Heart left ventricle (tissue), 16 donors: ENCODE results near the gene SNX25. TPM values are rescaled to one million over a fixed set of nuclear protein-coding genes. Genes with fewer than 3 reads are reported as not detected.

Source experiments
- ATAC-seq, 4 donors: fragments of 200-7000 bp; cut with Tn5 transposase; one replicate each; pipeline ENCODE4 v1.9.1; 2020 to 2022; ENCODE audit warnings: moderate library complexity in 4 of 4, mild to moderate bottlenecking in 3 of 4, moderate number of reproducible peaks in 1 of 4
- DNase-seq, 5 donors: peaks; one replicate each; pipeline ENCODE4 v3.0.0-alpha.2; 2020
- H3K27ac ChIP-seq, 12 donors: fragments of 200-600 bp; sonication (generic) in 4 of 12; one replicate each; pipeline versions ENCODE4 v1.5.0 to v1.8.0; 2016 to 2022; ENCODE audit warnings: mild to moderate bottlenecking in 2 of 12
- H3K27me3 ChIP-seq, 9 donors: fragments of 200-600 bp; sonication (generic) in 2 of 9; one replicate each; pipeline versions ENCODE4 v1.5.1 to v1.8.0; 2016 to 2022; ENCODE audit warnings: mild to moderate bottlenecking in 3 of 9
- H3K36me3 ChIP-seq, 9 donors: fragments of 200-600 bp; sonication (generic) in 2 of 9; one replicate each; pipeline versions ENCODE4 v1.5.0 to v1.8.0; 2018 to 2022; ENCODE audit warnings: mild to moderate bottlenecking in 2 of 9
- H3K4me1 ChIP-seq, 12 donors: fragments of 200-600 bp; sonication (generic) in 4 of 12; one replicate each; pipeline versions ENCODE4 v1.5.0 to v1.8.0; 2016 to 2022; ENCODE audit warnings: mild to moderate bottlenecking in 3 of 12
- H3K4me3 ChIP-seq, 12 donors: fragments of 200-600 bp; sonication (generic) in 4 of 12; one replicate each; pipeline versions ENCODE4 v1.5.0 to v1.8.0; 2017 to 2022; ENCODE audit warnings: mild to moderate bottlenecking in 9 of 12, moderate library complexity in 4 of 12
- H3K9me3 ChIP-seq, 12 donors: fragments of 200-600 bp; sonication (generic) in 4 of 12; one replicate each; pipeline versions ENCODE4 v1.5.0 to v1.8.0; 2016 to 2022; ENCODE audit warnings: mild to moderate bottlenecking in 1 of 12
- CTCF ChIP-seq, 12 donors: fragments of 200-600 bp; sonication (generic) in 4 of 12; IDR thresholded peaks; one replicate each; pipeline versions ENCODE4 v1.5.0 to v1.8.0; 2018 to 2022; ENCODE audit warnings: antibody characterized with exemption in 12 of 12, mild to moderate bottlenecking in 5 of 12
- POLR2A ChIP-seq, 2 donors: fragments of 450-650 bp; IDR thresholded peaks; one replicate each; pipeline ENCODE4 v1.6.1; 2017; ENCODE audit warnings: antibody characterized with exemption in 2 of 2, mild to moderate bottlenecking in 2 of 2, moderate library complexity in 2 of 2
- WGBS, 4 donors: extraction: QIAGEN DNeasy Blood & Tissue Kit in 2 of 4; methylation state at CpG; one replicate each; pipeline versions ENCODE4 v1.1.5 to v1.1.7; 2013 to 2018; 5-methylcytosine and 5-hydroxymethylcytosine counted together
- intact Hi-C, 10 donors: fragments of 100-400 bp; cut with DNase I; formaldehyde crosslinking; loops; one replicate each; pipeline versions ENCODE4 v1.11.1 to v1.14.2; 2022
- polyA plus RNA-seq, 2 donors: library from polyadenylated mRNA; stranded (reverse); fragments of 200-250 nt; gene quantifications; one replicate each; pipeline ENCODE4 v1.2.3, GENCODE V29; 2013
- total RNA-seq, 9 donors: library from RNA; depleted of rRNA in 2 of 9; stranded (reverse); fragments of >200 nt in 2 of 9; fragmentation: NEBNext Ultra II Directional in 3 of 9; extraction: Animal tissue kit (Norgen Biotek cat#: 25700) in 3 of 9; gene quantifications; one replicate each; pipeline versions ENCODE4 v1.1.0 to v1.2.4, GENCODE V29; 2016 to 2023
- donor health status: ischemic (EF 13 %, LVEDD 7.1; RV severe dilation, severe dysfunction).
- donor health status: healthy with polysubstance abuse.
- donor health status: DM: no; HTN: yes; CAD: no.
- donor health status: DM: no; HTN: no; CAD: no.
- donor health status: ischemic (EF 25% LVEDD 6.9; RV normal size, moderate dysfunction).
- donor health status: ischemic (EF 25% LVEDD 5.7; RV mildly dilated, moderate dysfunction).
- donor health status: healthy.
- donor health status: DM: yes; HTN: yes; CAD: no.
- donor health status: ischemic (EF 35%, LVEDD 5.7; RV mildly dilated, moderate dysfunction).
- donor health status: nonischemic (EF 11% LVEDD 7.7; RV severe dilation, severe dysfunction).
- donor health status: DM: yes; HTN: yes; CAD: no.
- donor health status: PGD.
- donor health status: ischemic (EF 29% LVEDD 5.4; RV normal size, mild dysfunction).
- donor health status: nonischemic (EF 23%, LVEDD 6.1; RV moderate dilation, normal function).

Gene SNX25
- total and polyA plus RNA-seq, 11 donors: 3.1 to 12.4 (median 10.1) TPM

GRCh38 chr4:185186769-185187168, 22.6 kb upstream of the SNX25 start:
- ATAC-seq: no peak
- intact Hi-C loops: loop anchor here in 2 of 10 donors (10.0 kb wide), 2 partner anchors 52 to 152 kb away; no protein-coding TSS in a partner anchor
- Histone ChIP-seq H3K27ac (no peak overlapping the region), H3K27me3 (no peaks in the 10 kb centered on the region), H3K36me3 (peaks cover 0 to 44% (median 35%) of the 10 kb centered on the region in 9 donors), H3K4me1 (peaks cover 0 to 7% (median 0%) of the 10 kb centered on the region in 12 donors), H3K4me3 (no peak overlapping the region), H3K9me3 (no peaks in the 10 kb centered on the region)
- no peak for DNase-seq
- 72 to 81% (median 73%) methylated on average over 3 of the region's 3 CpGs for WGBS, 4 donors
- TF ChIP-seq POLR2A (IDR thresholded peaks at IDR 0.05): no peak
- TF ChIP-seq CTCF (IDR thresholded peaks at IDR 0.05): no peak

- Histone ChIP-seq H3K4me1 (peaks cover 0 to 7% (median 0%) of the 10 kb centered on the region in 12 donors), H3K27me3 (no peaks in the 10 kb centered on the region), H3K27ac (no peak overlapping the region), H3K9me3 (no peaks in the 10 kb centered on the region), H3K36me3 (peaks cover 0 to 44% (median 35%) of the 10 kb centered on the region in 9 donors), H3K4me3 (no peak overlapping the region)
- 61 to 73% (median 65%) methylated on average over 4 of the region's 4 CpGs for WGBS, 4 donors
- DNase-seq (no peak), ATAC-seq (no peak)
- TF ChIP-seq POLR2A (IDR thresholded peaks at IDR 0.05): no peak
- TF ChIP-seq CTCF (IDR thresholded peaks at IDR 0.05): no peak
- intact Hi-C loops: loop anchor here in 2 of 10 donors (10.0 kb wide), 2 partner anchors 55 to 155 kb away; no protein-coding TSS in a partner anchor
These were observed 19.6 kb upstream of the SNX25 start for GRCh38 chr4:185189606-185190305.

GRCh38 chr4:185190306-185190856, 19.0 kb upstream of the SNX25 start:
- no peaks in the 10 kb centered on the region for H3K27me3 ChIP-seq
- intact Hi-C loops: no loop called here
- TF ChIP-seq POLR2A (IDR thresholded peaks at IDR 0.05) (no peak), CTCF (IDR thresholded peaks at IDR 0.05) (no peak)
- H3K9me3 ChIP-seq: no peaks in the 10 kb centered on the region
- WGBS, 4 donors: 81 to 87% (median 85%) methylated on average over 6 of the region's 6 CpGs
- ATAC-seq (no peak), DNase-seq (no peak)
- no peak overlapping the region for H3K27ac ChIP-seq
- peaks cover 0 to 44% (median 35%) of the 10 kb centered on the region in 9 donors for H3K36me3 ChIP-seq
- peaks cover 0 to 4% (median 0%) of the 10 kb centered on the region in 12 donors for H3K4me1 ChIP-seq
- no peak overlapping the region for H3K4me3 ChIP-seq

- intact Hi-C loops: no loop called here
- 77 to 95% (median 88%) methylated on average over 1 of the region's 1 CpG for WGBS, 4 donors
- no peak for ATAC-seq
These were observed 17.3 kb upstream of the SNX25 start for GRCh38 chr4:185192059-185192458.

More at GRCh38 chr4:185192059-185192458, 17.3 kb upstream of the SNX25 start:
- Histone ChIP-seq H3K36me3 (peaks cover 0 to 40% (median 32%) of the 10 kb centered on the region in 9 donors), H3K27me3 (no peaks in the 10 kb centered on the region), H3K27ac (no peak overlapping the region), H3K9me3 (no peaks in the 10 kb centered on the region), H3K4me1 (peaks cover 0 to 4% (median 0%) of the 10 kb centered on the region in 12 donors), H3K4me3 (no peak overlapping the region)
- no peak for DNase-seq
- TF ChIP-seq CTCF (IDR thresholded peaks at IDR 0.05) (no peak), POLR2A (IDR thresholded peaks at IDR 0.05) (no peak)
